Measurements from ENCODE around the gene AUP1.
"Not testable (repeated sequence)": the region's sequence is repeated elsewhere in the genome, so short reads cannot be mapped to it uniquely, and the experiment has no call there.

AUP1 gene

DNA sequence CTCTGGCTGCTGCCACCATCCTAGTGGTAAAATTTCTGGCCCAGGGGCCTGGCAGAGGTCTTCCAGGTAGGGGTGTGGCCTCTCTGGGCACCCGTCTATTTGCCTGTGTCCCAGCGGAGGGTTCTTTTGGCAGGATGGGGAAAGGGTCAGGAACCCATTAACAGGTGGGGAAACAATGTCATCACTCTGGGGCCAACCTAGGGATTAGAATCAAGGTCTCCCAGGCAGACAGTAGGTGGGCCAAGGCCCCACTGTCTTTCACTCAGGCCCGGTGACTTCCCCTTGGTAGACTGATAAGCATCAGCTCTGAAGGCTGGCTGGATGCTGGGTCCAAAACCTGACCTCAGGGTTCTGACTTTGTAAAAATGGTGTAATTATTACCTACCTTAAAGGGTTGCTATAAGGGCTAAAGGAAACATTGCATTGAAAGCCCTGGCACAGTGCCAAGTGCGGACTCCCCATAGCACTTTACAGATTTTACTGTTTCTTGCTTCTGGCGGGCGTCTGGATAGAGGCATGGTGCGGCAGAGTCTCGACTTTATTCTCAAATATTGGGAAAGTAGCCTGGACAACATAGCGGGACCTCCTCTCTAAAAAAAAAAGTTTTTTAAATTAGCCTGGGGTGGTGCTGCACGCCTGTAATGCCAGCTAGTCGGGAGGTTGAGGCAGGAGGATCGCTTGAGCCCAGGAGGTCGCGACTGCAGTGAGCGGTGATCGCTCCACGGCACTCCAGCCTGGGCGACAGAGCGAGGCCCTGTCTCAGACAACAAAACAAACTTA lies 32.3 kb downstream of the AUP1 start:
- no peak for TF ChIP-seq POLR2A (IDR thresholded peaks at IDR 0.05; ENCODE audit: low read depth, low read length)
- DNase-seq (ENCODE audit: insufficient read length, low spot score) (no peak), FAIRE-seq (no peak)

GRCh38 chr2:74495440-74495839 lies 34.1 kb downstream of the AUP1 start:
- TF ChIP-seq POLR2A (IDR thresholded peaks at IDR 0.05; ENCODE audit: low read depth, low read length) = no peak
- FAIRE-seq (no peak), DNase-seq (ENCODE audit: insufficient read length, low spot score) (no peak)

- FAIRE-seq = no peak
- no peak for DNase-seq (ENCODE audit: insufficient read length, low spot score)
- no peak for TF ChIP-seq POLR2A (IDR thresholded peaks at IDR 0.05; ENCODE audit: low read depth, low read length)
Observed at GRCh38 chr2:74493546-74493945, 36.0 kb downstream of the AUP1 start.

- FAIRE-seq (no peak), DNase-seq (ENCODE audit: insufficient read length, low spot score) (no peak)
- TF ChIP-seq POLR2A (IDR thresholded peaks at IDR 0.05; ENCODE audit: low read depth, low read length) = no peak
Observed at GRCh38 chr2:74491648-74492544, 37.6 kb downstream of the AUP1 start.

- DNase-seq (ENCODE audit: insufficient read length, low spot score) (no peak), FAIRE-seq (no peak)
- TF ChIP-seq POLR2A (IDR thresholded peaks at IDR 0.05; ENCODE audit: low read depth, low read length) = no peak
Observed at GRCh38 chr2:74489906-74490305, 39.6 kb downstream of the AUP1 start.

DNA sequence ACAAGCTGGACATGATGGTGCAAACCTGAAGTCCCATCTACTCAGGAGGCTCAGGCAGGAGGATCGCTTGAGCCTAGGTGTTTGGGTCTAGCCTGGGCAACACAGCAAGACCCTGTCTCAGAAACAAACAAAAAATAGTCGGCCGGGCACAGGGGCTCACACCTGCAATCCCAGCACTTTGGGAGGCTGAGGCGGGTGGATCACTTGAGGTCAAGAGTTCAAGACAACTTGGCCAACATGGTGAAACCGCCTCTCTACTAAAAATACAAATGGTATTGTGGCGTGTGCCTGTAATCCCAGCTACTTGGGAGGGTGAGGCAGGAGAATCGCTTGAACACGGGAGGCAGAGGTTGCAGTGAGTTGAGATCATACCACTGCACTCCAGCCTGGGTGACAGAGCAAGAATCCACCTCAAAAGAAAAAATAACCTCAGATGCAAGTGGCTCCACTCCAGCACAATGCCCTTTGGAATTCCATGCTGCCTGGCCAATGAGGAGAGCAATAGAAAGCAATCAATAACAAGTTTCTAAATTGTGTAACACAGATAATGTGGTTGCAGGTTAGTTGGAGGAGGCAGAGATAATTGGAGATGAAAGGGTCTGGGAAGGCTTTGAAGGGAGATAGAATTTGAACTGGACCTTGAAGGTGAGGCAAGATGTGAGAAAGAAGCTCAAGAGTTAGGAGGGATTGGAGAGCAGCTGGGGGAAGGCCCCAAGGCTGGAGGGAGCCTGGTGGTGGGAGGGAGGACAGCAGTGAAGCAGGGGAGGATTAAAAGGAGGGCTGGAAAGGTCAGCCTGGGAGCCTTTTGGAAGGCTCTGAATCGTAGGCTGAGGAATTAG lies 40.6 kb downstream of the AUP1 start:
- DNase-seq (ENCODE audit: insufficient read length, low spot score) (no peak), FAIRE-seq (no peak)
- no peak for TF ChIP-seq POLR2A (IDR thresholded peaks at IDR 0.05; ENCODE audit: low read depth, low read length)

- no peak for DNase-seq (ENCODE audit: insufficient read length, low spot score)
- FAIRE-seq = no peak
- no peak for TF ChIP-seq POLR2A (IDR thresholded peaks at IDR 0.05; ENCODE audit: low read depth, low read length)
Observed at GRCh38 chr2:74486141-74486540, 43.4 kb downstream of the AUP1 start.

- FAIRE-seq = not testable (repeated sequence)
Observed at GRCh38 chr2:74483675-74484164, 45.8 kb downstream of the AUP1 start.

GRCh38 chr2:74482801-74483674 lies 46.5 kb downstream of the AUP1 start, which contains the start of the genes CCDC142 and TTC31:
TSS of gene CCDC142 (minus strand) at chr2:74482998. CDS start at chr2:74482837, 161 bp downstream.
TSS of gene TTC31 (plus strand) at chr2:74483081. CDS start at chr2:74483096, 15 bp downstream.
- no peak for FAIRE-seq
- DNase-seq (ENCODE audit: insufficient read length, low spot score) = peak; percentile 91
- TF ChIP-seq POLR2A (IDR thresholded peaks at IDR 0.05; ENCODE audit: low read depth, low read length) = peak; percentile 30; the same call in 1 of the 2 replicates

More at GRCh38 chr2:74483675-74484164, 45.8 kb downstream of the AUP1 start:
- DNase-seq (ENCODE audit: insufficient read length, low spot score) = not testable (repeated sequence)

- FAIRE-seq = no peak
- TF ChIP-seq POLR2A (IDR thresholded peaks at IDR 0.05; ENCODE audit: low read depth, low read length) = no peak
- no peak for DNase-seq (ENCODE audit: insufficient read length, low spot score)
Observed at GRCh38 chr2:74481961-74482800, 47.3 kb downstream of the AUP1 start.

DNA sequence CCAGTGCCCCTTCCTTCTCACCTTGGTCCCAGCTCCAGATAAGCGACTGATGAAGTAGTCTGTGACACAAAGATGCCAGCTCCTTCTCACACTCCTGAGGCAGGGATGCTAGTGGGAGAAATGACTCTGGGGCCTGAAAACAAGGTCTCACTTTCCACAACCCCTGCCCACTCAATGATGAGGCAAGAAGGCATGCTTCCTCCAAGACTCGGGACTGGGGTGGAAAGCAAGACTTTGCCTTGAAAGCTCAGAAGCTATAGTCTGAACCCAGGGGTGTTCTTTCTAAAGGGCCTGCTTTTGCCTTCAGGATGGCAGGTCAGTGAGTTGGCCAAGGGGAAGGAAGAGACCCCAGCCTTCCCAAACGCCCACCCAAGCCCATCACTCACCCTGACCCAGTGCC lies 48.1 kb downstream of the AUP1 start:
- FAIRE-seq = no peak
- no peak for TF ChIP-seq POLR2A (IDR thresholded peaks at IDR 0.05; ENCODE audit: low read depth, low read length)
- DNase-seq (ENCODE audit: insufficient read length, low spot score) = no peak
